ENCODE measurements around the gene UBE2F.

GRCh38 chr2:238016526-238016925 lies 49.7 kb downstream of the UBE2F start:
- TF ChIP-seq JUNB (IDR thresholded peaks at IDR 0.05) (no peak), MAZ (IDR thresholded peaks at IDR 0.05; ENCODE audit: borderline replicate concordance, low read depth, low read length) (no peak), CTCF (IDR thresholded peaks at IDR 0.05) (no peak), CHD4 (IDR thresholded peaks at IDR 0.05; ENCODE audit: borderline replicate concordance) (no peak), FOSL2 (IDR thresholded peaks at IDR 0.05) (no peak), FOSL2 (CRISPR knock-in tag; IDR thresholded peaks at IDR 0.05) (no peak), HOXB13 (CRISPR knock-in tag; IDR thresholded peaks at IDR 0.05; ENCODE audit: low read depth) (no peak), CEBPB (IDR thresholded peaks at IDR 0.05) (no peak)

Measured in A549 (cell line).